Renal cortex interstitium (tissue), 11 donors: ENCODE data around the gene NOC4L. TPM values are rescaled to one million over a fixed set of nuclear protein-coding genes. Genes with fewer than 3 reads are reported as not detected.

Experiments
- DNase-seq, 11 donors: peaks; one replicate each; pipeline ENCODE4 v3.0.0-alpha.2; 2013; ENCODE audit warnings: low read depth in 9 of 11, low spot score in 4 of 11; ENCODE audit errors: extremely low read depth in 1 of 11
- polyA plus RNA-seq, 3 donors: library from polyadenylated mRNA; unstranded; fragments of 120-200 nt; gene quantifications; one replicate each; pipeline ENCODE4 v1.2.1, GENCODE V29; 2013; ENCODE audit not compliant: insufficient read length in 3 of 3

The NOC4L gene
- polyA plus RNA-seq, 3 donors = 12.5 to 21.0 (median 18.7) TPM

- no peak for DNase-seq
These were observed 7.6 kb downstream of the NOC4L start for GRCh38 chr12:132151766-132152410.

- no peak for DNase-seq
These were observed 8.2 kb downstream of the NOC4L start for GRCh38 chr12:132152411-132152821.

- DNase-seq = no peak
These were observed 8.7 kb downstream of the NOC4L start for GRCh38 chr12:132152953-132153352.

- DNase-seq = peak in 10 of 11 donors; percentile 74 to 84 (median 82)
These were observed 9.5 kb downstream of the NOC4L start for GRCh38 chr12:132153501-132154340.

GRCh38 chr12:132154341-132154761 lies 10.1 kb downstream of the NOC4L start:
- no peak for DNase-seq

- DNase-seq = no peak
These were observed 10.9 kb downstream of the NOC4L start for GRCh38 chr12:132154941-132155770.

- no peak for DNase-seq
These were observed 11.7 kb downstream of the NOC4L start for GRCh38 chr12:132155771-132156572.

GRCh38 chr12:132156573-132157325 lies 12.5 kb downstream of the NOC4L start:
- no peak for DNase-seq

GRCh38 chr12:132157733-132158409 lies 13.6 kb downstream of the NOC4L start:
- DNase-seq = no peak

- DNase-seq = no peak
These were observed 14.7 kb downstream of the NOC4L start for GRCh38 chr12:132158677-132159554.

- DNase-seq = no peak
These were observed 15.3 kb downstream of the NOC4L start for GRCh38 chr12:132159555-132160003.

- DNase-seq = no peak
These were observed 15.8 kb downstream of the NOC4L start for GRCh38 chr12:132160016-132160415.

- DNase-seq = no peak
These were observed 16.4 kb downstream of the NOC4L start for GRCh38 chr12:132160601-132161035.

GRCh38 chr12:132161036-132161781 lies 17.0 kb downstream of the NOC4L start:
- DNase-seq = no peak

- DNase-seq = no peak
These were observed 17.7 kb downstream of the NOC4L start for GRCh38 chr12:132161796-132162507.
